Activated T-cell treated with anti-CD3 and anti-CD28 coated beads, Interleukin-2, amount 50 U/mL, for 1 hour (primary cell): ENCODE data around the gene SMARCB1.

Source experiments
- DNase-seq: peaks from one replicate; pipeline ENCODE4 v3.0.0-alpha.2; 2020

SMARCB1 gene

DNA sequence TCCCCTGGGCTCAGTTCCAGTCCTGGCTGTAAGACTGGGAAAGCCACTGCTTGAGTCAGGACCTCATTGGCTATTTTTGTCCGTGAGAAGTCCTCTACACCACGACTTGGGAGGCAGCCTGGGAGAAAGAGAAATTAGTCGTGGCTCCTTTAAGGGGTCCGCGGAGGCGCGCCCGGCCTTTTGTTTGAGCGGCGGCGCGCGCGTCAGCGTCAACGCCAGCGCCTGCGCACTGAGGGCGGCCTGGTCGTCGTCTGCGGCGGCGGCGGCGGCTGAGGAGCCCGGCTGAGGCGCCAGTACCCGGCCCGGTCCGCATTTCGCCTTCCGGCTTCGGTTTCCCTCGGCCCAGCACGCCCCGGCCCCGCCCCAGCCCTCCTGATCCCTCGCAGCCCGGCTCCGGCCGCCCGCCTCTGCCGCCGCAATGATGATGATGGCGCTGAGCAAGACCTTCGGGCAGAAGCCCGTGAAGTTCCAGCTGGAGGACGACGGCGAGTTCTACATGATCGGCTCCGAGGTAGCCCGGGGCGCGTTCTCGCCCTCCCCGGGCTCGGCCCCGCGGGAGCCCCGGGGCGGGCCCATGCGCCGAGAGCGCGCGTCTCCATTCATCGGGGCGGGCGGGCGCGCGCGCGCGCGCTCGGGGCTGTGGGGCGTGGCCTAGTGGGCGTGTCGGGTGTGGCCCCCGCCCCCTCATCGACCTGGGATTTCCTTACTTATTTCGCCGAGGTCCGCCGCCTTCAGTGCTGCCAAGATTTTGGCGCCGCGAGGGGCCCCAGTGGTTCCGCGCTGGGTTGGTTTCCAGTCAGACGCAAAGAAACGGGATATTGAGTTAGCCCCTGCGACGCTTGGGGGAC, at the start of gene SMARCB1:
SMARCB1 (plus strand) TSS at position 215 of the 848 bp plus-strand sequence; CDS start at position 419, 204 bp downstream.
- DNase-seq = peak; percentile 94

GRCh38 chr22:23737696-23738095, 49.1 kb upstream of the SMARCB1 start:
- DNase-seq = no peak

- DNase-seq = no peak
Measured at GRCh38 chr22:23742505-23743264, 44.1 kb upstream of the SMARCB1 start.

- DNase-seq = no peak
Measured at GRCh38 chr22:23743303-23743705, 43.5 kb upstream of the SMARCB1 start.

GRCh38 chr22:23744001-23744400, 42.8 kb upstream of the SMARCB1 start:
- DNase-seq = no peak

- no peak for DNase-seq
Measured at GRCh38 chr22:23744485-23744884, 42.3 kb upstream of the SMARCB1 start.

DNA sequence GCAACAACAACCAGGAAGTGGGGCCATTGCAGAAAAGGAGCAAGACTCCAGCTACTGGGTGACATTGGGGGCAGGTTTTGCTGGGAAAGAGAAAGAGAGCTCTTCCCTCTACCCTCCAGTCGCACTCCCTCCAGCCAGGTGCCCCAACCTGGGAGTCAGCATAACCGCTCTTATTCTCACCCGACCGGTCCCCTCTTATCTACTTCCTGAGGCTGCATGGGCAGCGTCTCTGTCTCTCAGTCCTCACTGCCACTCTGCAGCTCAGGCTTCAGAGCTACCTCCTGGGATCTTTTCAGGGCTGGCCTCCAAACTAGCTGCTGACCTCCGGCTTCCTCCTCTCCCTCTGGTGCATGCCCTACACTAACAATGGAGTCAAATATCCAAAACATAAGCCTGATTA, 41.0 kb upstream of the SMARCB1 start:
- DNase-seq = no peak

GRCh38 chr22:23749841-23750301, 36.9 kb upstream of the SMARCB1 start:
- no peak for DNase-seq

DNA sequence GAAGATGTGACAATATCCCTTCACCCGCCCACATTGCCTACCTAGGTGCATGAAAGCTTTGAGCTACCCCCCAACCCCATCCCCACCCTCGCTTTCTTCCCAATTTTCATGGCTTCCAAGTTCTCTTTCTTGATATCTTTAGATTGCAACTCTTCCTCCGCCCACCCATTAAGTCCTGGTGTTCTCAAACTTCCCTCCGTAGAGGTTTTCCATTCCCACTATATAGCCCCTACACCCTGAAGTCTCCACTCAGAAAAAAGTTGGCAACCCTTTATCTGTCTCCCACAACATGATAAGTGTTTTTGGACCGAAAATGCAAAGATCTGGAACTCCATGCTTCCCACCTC, 36.4 kb upstream of the SMARCB1 start:
- DNase-seq = no peak

DNA sequence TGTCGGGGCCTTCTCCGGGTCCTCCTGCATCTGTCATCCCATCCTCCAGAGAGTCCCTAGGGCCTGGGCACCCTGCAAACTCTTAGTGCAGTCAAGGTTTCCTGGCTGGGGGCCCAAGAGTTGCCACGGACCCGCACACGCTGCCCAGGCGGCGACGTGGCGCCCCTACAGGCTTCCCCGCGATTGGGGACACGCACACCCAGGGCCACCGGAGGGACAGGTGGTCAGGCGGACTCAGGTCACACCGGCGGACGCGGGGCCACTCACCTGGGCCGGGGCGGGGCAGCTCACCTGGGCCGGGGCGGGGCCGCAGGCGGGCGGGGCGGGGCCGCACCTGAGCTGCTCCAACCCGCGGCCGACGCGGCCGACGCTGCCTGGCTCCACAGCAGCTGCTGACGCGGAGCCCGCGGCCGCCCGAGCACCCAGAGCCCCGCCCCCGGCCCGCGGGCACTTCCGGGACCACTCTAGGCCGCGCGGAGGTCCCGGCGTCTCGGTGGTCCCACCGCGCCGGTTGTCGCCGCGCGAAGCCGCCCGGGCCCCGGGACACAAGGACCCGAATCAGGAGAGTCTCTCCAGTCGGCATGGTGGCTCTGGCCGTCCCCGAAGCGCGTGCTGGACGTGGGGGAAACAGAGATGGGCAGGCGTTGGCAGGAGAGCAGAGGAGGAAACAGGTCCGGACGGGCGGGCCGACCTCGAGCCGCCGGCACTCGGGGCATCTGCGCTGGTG, 35.9 kb upstream of the SMARCB1 start, which contains the start of gene ZNF70:
ZNF70 (minus strand) TSS at position 399 of the 727 bp plus-strand sequence. CDS start 5,972 bp downstream, outside the sequence.
- DNase-seq = peak; percentile 87

GRCh38 chr22:23751441-23751996, 35.2 kb upstream of the SMARCB1 start:
- no peak for DNase-seq

GRCh38 chr22:23752090-23752691, 34.6 kb upstream of the SMARCB1 start:
- DNase-seq = no peak

DNA sequence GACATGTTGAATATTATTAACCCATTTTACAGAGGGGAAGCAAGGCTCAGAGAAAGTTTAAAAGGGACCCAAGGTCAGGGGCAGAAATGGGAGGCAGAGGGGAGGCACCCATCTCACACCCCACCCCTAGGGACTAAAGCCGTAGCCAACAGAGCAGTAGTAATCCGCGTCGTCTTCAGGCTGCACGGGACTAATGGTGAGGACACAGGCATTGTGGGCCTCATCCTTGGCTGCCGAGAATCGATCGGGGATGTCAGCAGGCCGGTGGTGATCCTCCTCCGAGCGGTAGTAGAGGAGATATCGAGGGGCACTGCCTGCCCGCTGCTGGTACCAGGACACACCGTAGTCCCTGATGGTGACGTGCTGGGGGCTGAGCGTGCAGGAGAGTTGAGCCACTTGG, 34.0 kb upstream of the SMARCB1 start:
- no peak for DNase-seq

DNA sequence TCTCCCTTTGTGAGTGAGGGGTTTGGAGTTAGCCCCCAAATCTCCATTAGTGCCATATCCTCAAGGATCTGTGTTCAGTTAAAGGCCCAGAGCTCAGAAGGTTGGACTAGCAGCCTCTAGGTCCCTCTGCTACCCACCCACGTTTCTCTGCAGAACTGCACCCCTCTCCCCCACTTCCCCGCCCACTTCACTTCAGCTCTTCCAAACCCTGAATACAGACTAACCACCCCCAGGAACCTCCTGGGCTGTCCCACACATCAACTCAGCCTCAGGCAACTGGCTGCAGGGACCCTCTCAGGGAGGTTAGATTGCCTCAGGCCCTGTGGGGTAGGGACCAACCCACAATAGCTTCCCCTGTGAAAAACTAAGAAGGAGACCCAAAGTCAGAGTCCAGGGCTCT, 33.4 kb upstream of the SMARCB1 start:
- no peak for DNase-seq

- DNase-seq = no peak
Measured at GRCh38 chr22:23754220-23754919, 32.4 kb upstream of the SMARCB1 start, which contains the start of gene VPREB3. Gene VPREB3 (minus strand): TSS chr22:23754425. CDS start chr22:23754363, 62 bp downstream.

GRCh38 chr22:23754980-23755636, 31.7 kb upstream of the SMARCB1 start:
- no peak for DNase-seq

GRCh38 chr22:23755711-23756110, 31.1 kb upstream of the SMARCB1 start:
- no peak for DNase-seq

DNA sequence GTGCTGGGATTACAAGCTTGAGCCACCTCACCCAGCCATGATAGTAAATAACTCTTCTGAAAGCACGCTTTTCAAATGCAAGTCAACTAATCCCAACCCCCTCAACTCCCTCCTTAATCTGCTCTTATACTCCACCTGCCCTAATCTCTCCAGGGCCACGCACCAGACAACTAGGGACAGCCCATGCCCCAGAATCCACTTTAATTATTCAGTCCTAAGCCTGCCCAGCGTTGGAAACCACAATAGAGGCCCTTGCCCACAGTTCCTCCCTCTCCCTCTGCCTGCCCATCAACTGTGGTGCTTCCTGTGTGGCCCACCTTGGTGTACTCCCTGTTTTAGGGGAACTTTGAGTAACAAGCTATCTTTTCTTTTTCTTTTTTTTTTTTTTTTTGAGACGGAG, 29.9 kb upstream of the SMARCB1 start:
- no peak for DNase-seq

- DNase-seq = no peak
Measured at GRCh38 chr22:23759566-23759965, 27.2 kb upstream of the SMARCB1 start.

DNA sequence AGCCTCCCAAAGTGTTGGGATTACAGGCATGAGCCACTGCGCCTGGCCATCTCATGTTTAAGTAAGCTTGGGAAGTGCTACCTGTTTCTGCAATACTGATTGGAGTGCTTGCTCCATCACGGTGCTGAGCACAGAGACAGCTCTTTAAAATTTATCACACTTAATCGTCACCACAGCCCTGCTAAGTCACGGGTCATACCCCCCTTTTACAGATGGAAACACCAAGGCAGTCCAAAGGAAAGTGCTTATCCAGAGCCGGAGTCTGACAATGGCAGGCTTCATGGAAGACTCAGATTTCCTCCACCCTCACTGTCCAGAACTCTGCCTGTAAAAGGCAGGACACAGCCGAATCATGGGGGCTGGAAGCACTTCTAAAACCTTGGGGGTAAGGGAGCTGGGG, 26.7 kb upstream of the SMARCB1 start:
- DNase-seq = no peak
